Measurements from ENCODE around the gene CRABP2. TPM values are rescaled to one million over a fixed set of nuclear protein-coding genes. Genes with fewer than 3 reads are reported as not detected.

CRABP2 gene
- total RNA-seq, 1 experiment from 2014 or later, result 1,115 TPM

DNA sequence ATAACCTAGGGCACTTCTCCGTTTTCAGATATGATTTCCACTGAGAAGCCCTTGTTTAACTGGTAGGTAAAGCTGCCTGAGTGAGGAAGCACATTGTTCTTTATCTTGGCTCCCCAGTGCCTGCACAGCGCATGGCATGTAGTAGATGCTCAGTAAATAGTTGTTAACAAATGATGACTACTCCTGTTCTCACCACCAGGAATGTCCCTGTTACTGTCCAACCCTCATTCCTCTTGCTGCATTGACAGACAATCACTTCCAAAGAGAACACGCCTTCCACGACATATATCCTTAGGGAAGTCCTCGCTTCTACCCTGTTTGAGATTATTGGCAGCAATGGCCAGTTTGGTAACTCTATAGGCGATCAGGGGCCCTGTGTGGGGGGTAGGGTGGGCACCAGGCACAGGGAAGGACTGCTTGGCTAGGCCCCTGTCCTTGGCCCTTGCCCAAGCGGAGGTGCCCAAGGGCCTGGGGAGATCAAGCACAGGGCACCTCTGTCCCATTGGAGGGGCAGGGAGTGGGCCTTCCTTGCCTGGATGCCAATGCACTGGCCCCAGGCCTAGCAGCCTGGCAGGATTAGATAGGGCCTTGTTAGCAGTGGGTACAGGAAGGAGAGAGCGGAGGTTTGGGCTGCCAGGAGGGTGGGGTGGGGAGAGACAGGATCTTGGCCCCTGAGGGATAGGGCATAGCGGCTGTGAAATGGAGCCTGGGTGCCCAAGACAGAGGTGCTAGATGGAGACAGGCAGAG is 38.3 kb downstream of the CRABP2 start:
- H3K27me3 ChIP-seq (ENCODE audit: control insufficient read depth, insufficient read depth, low read length), result no peaks in the 10 kb centered on the region
- TF ChIP-seq SIN3A (IDR thresholded peaks at IDR 0.05; ENCODE audit: borderline replicate concordance, insufficient read depth, low read depth, low read length) (no peak), POLR2AphosphoS5 (IDR thresholded peaks at IDR 0.05; ENCODE audit: low read depth, low read length) (no peak), TCF7L2 (IDR thresholded peaks at IDR 0.05; ENCODE audit: low read depth, low read length) (no peak)
- TF ChIP-seq, protein P1, sequence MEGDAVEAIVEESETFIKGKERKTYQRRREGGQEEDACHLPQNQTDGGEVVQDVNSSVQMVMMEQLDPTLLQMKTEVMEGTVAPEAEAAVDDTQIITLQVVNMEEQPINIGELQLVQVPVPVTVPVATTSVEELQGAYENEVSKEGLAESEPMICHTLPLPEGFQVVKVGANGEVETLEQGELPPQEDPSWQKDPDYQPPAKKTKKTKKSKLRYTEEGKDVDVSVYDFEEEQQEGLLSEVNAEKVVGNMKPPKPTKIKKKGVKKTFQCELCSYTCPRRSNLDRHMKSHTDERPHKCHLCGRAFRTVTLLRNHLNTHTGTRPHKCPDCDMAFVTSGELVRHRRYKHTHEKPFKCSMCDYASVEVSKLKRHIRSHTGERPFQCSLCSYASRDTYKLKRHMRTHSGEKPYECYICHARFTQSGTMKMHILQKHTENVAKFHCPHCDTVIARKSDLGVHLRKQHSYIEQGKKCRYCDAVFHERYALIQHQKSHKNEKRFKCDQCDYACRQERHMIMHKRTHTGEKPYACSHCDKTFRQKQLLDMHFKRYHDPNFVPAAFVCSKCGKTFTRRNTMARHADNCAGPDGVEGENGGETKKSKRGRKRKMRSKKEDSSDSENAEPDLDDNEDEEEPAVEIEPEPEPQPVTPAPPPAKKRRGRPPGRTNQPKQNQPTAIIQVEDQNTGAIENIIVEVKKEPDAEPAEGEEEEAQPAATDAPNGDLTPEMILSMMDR (IDR thresholded peaks at IDR 0.05), result no peak
- TF ChIP-seq, protein P2, sequence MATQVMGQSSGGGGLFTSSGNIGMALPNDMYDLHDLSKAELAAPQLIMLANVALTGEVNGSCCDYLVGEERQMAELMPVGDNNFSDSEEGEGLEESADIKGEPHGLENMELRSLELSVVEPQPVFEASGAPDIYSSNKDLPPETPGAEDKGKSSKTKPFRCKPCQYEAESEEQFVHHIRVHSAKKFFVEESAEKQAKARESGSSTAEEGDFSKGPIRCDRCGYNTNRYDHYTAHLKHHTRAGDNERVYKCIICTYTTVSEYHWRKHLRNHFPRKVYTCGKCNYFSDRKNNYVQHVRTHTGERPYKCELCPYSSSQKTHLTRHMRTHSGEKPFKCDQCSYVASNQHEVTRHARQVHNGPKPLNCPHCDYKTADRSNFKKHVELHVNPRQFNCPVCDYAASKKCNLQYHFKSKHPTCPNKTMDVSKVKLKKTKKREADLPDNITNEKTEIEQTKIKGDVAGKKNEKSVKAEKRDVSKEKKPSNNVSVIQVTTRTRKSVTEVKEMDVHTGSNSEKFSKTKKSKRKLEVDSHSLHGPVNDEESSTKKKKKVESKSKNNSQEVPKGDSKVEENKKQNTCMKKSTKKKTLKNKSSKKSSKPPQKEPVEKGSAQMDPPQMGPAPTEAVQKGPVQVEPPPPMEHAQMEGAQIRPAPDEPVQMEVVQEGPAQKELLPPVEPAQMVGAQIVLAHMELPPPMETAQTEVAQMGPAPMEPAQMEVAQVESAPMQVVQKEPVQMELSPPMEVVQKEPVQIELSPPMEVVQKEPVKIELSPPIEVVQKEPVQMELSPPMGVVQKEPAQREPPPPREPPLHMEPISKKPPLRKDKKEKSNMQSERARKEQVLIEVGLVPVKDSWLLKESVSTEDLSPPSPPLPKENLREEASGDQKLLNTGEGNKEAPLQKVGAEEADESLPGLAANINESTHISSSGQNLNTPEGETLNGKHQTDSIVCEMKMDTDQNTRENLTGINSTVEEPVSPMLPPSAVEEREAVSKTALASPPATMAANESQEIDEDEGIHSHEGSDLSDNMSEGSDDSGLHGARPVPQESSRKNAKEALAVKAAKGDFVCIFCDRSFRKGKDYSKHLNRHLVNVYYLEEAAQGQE (IDR thresholded peaks at IDR 0.05; ENCODE audit: insufficient read depth in 1 of 2, low read depth in 2 of 2, low read length in 1 of 2), result no peak
- ChIA-PET POLR2A (interaction anchor here (0.6 kb wide), 1 partner anchor 100 kb away, joined by 3 read pairs; no protein-coding TSS in a partner anchor), CTCF (interaction anchor here (0.6 to 0.9 kb wide), 2 partner anchors 10 to 25 kb away, joined by 3 to 4 read pairs; no protein-coding TSS in a partner anchor)
- H3K4me1 ChIP-seq (ENCODE audit: control insufficient read depth, insufficient read depth, low read length), result peaks cover 63% of the 10 kb centered on the region
- no peaks in the 10 kb centered on the region for H3K9me3 ChIP-seq (ENCODE audit: control insufficient read depth, insufficient read depth, low read depth, low read length)
- no peaks in the 10 kb centered on the region for H3K36me3 ChIP-seq (ENCODE audit: control insufficient read depth, insufficient read depth, low read length)
- in situ Hi-C loops (cut with HindIII; ENCODE audit: low pct_unique_long_range_greater_than_20kb, low sequenced_read_pairs), result no loop called here
- no peak for DNase-seq (ENCODE audit: low read depth, low spot score)
- peak overlapping the region; percentile 56 for H3K27ac ChIP-seq (ENCODE audit: low read length)
- no TSS peak for BruUV-seq (replicated peaks)
- H3K4me3 ChIP-seq (ENCODE audit: low read depth in 2 of 2, low read length in 2 of 2), result no peak overlapping the region
- ATAC-seq, result no peak
- intact Hi-C loops (cut with micrococcal nuclease; ENCODE audit: unreplicated experiment), result no loop called here

DNA sequence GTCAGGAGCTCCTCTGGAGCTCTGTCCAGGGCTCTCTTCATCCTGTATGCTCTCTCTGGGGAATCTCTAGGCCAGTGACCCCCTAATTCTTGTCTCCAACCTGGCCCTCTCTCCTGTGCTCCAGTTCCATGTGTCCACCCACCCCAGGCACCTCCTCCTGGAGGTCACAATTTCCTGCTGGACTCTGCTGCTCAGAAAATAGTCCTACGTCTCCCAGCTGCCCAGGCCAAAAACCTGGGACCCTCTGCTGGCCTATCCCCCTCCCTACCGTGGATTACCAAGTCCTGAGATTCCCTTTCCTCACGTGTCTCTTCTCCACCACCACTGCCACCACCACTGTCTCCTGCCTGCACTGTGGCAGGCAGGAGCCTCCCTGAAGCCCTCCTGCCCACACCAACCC is 39.8 kb downstream of the CRABP2 start:
- CTCF ChIA-PET, result interaction anchor here (0.6 to 1.4 kb wide), 4 partner anchors 11 to 166 kb away, joined by 3 to 6 read pairs (median 4); partner anchors contain the start of gene NES
- intact Hi-C loops (cut with micrococcal nuclease; ENCODE audit: unreplicated experiment) (no loop called here), in situ Hi-C loops (cut with HindIII; ENCODE audit: low pct_unique_long_range_greater_than_20kb, low sequenced_read_pairs) (no loop called here)
- ATAC-seq (no peak), DNase-seq (ENCODE audit: low read depth, low spot score) (no peak)
- no peaks in the 10 kb centered on the region for H3K27me3 ChIP-seq (ENCODE audit: control insufficient read depth, insufficient read depth, low read length)
- peak overlapping the region; percentile 98 for H3K27ac ChIP-seq (ENCODE audit: low read length)
- TF ChIP-seq TCF7L2 (IDR thresholded peaks at IDR 0.05; ENCODE audit: low read depth, low read length) (no peak), POLR2AphosphoS5 (IDR thresholded peaks at IDR 0.05; ENCODE audit: low read depth, low read length) (no peak), SIN3A (IDR thresholded peaks at IDR 0.05; ENCODE audit: borderline replicate concordance, insufficient read depth, low read depth, low read length) (no peak)
- TF ChIP-seq, protein P1 (IDR thresholded peaks at IDR 0.05), result no peak
- TF ChIP-seq, protein P2 (IDR thresholded peaks at IDR 0.05; ENCODE audit: insufficient read depth in 1 of 2, low read depth in 2 of 2, low read length in 1 of 2), result no peak
- POLR2A ChIA-PET, result interaction anchor here (0.6 kb wide), 1 partner anchor 16 kb away, joined by 8 read pairs; no protein-coding TSS in a partner anchor
- H3K4me3 ChIP-seq (ENCODE audit: low read depth in 2 of 2, low read length in 2 of 2), result no peak overlapping the region
- BruUV-seq (replicated peaks), result no TSS peak
- H3K36me3 ChIP-seq (ENCODE audit: control insufficient read depth, insufficient read depth, low read length), result no peaks in the 10 kb centered on the region; the same call in 1 of the 2 replicates
- H3K4me1 ChIP-seq (ENCODE audit: control insufficient read depth, insufficient read depth, low read length), result peaks cover 78% of the 10 kb centered on the region
- H3K9me3 ChIP-seq (ENCODE audit: control insufficient read depth, insufficient read depth, low read depth, low read length), result no peaks in the 10 kb centered on the region

Data from Panc1 (cell line).